ENCODE results near the gene LIMA1.
"Not testable (repeated sequence)": the region's sequence is repeated elsewhere in the genome, so short reads cannot be mapped to it uniquely, and the experiment has no call there.

Gene LIMA1

GRCh38 chr12:50283229-50283923 lies at the start of gene LIMA1:
Gene LIMA1 (minus strand): TSS chr12:50283520. CDS start chr12:50248751, 34,769 bp downstream.
- DNase-seq = peak in 50 of 51 donors; percentile 24 to 91 (median 76)

- no peak for DNase-seq
These were observed 48.4 kb upstream of the LIMA1 start for GRCh38 chr12:50331745-50332144.

GRCh38 chr12:50328664-50329063 lies 45.3 kb upstream of the LIMA1 start:
- DNase-seq = not testable (repeated sequence)

GRCh38 chr12:50326590-50327284 lies 43.4 kb upstream of the LIMA1 start:
- peak in 1 of 51 donors; percentile 8 for DNase-seq

GRCh38 chr12:50325890-50326391 lies 42.6 kb upstream of the LIMA1 start:
- DNase-seq = no peak

GRCh38 chr12:50324770-50325169 lies 41.5 kb upstream of the LIMA1 start:
- DNase-seq = not testable (repeated sequence)

GRCh38 chr12:50324077-50324476 lies 40.8 kb upstream of the LIMA1 start:
- not testable (repeated sequence) for DNase-seq

- no peak for DNase-seq
These were observed 38.9 kb upstream of the LIMA1 start for GRCh38 chr12:50322206-50322605.

- DNase-seq = no peak
These were observed 33.9 kb upstream of the LIMA1 start for GRCh38 chr12:50317203-50317602.

- no peak for DNase-seq
These were observed 32.5 kb upstream of the LIMA1 start for GRCh38 chr12:50315803-50316202.

GRCh38 chr12:50314636-50315312 lies 31.5 kb upstream of the LIMA1 start:
- DNase-seq = peak in 1 of 51 donors; percentile 1

GRCh38 chr12:50313971-50314370 lies 30.7 kb upstream of the LIMA1 start:
- not testable (repeated sequence) for DNase-seq

GRCh38 chr12:50313256-50313931 lies 30.1 kb upstream of the LIMA1 start:
- no peak for DNase-seq

- not testable (repeated sequence) for DNase-seq
These were observed 28.7 kb upstream of the LIMA1 start for GRCh38 chr12:50311858-50312609.

- no peak for DNase-seq
These were observed 26.6 kb upstream of the LIMA1 start for GRCh38 chr12:50309950-50310349.

- no peak for DNase-seq
These were observed 19.4 kb upstream of the LIMA1 start for GRCh38 chr12:50302686-50303085.

GRCh38 chr12:50297996-50298395 lies 14.7 kb upstream of the LIMA1 start:
- DNase-seq = no peak

GRCh38 chr12:50297027-50297426 lies 13.7 kb upstream of the LIMA1 start:
- no peak for DNase-seq

- DNase-seq = no peak
These were observed 13.2 kb upstream of the LIMA1 start for GRCh38 chr12:50296554-50296953.

- DNase-seq = no peak
These were observed 8.1 kb upstream of the LIMA1 start for GRCh38 chr12:50291377-50291776.

GRCh38 chr12:50290692-50291091 lies 7.4 kb upstream of the LIMA1 start:
- DNase-seq = not testable (repeated sequence)
